Mononuclear cell (primary cell): Measurements from ENCODE around the gene ECHDC1. TPM values are rescaled to one million over a fixed set of nuclear protein-coding genes. Genes with fewer than 3 reads are reported as not detected.
"Not testable (repeated sequence)": the region's sequence is repeated elsewhere in the genome, so short reads cannot be mapped to it uniquely, and the experiment has no call there.

Experiments
- H3K27me3 ChIP-seq: 2 replicates; pipeline ENCODE4 v1.6.0; 2011; ENCODE audit warnings: low read length, control low read depth; ENCODE audit not compliant: insufficient read depth
- H3K4me1 ChIP-seq: 2 replicates; pipeline ENCODE4 v1.5.1; 2011; ENCODE audit warnings: mild to moderate bottlenecking, low read length, control low read depth; ENCODE audit not compliant: insufficient read depth
- H3K4me3 ChIP-seq: 2 replicates; pipeline ENCODE4 v1.5.1; 2011; ENCODE audit warnings: mild to moderate bottlenecking, low read length, moderate library complexity
- H3K9me3 ChIP-seq: 2 replicates; pipeline ENCODE4 v1.5.1; 2011; ENCODE audit warnings: low read depth, mild to moderate bottlenecking, control low read depth, low read length
- total RNA-seq: library from RNA; depleted of rRNA; stranded (reverse); fragments of >200 nt; gene quantifications from one replicate; pipeline ENCODE4 v1.2.3, GENCODE V29; 2012

Gene ECHDC1, protein sequence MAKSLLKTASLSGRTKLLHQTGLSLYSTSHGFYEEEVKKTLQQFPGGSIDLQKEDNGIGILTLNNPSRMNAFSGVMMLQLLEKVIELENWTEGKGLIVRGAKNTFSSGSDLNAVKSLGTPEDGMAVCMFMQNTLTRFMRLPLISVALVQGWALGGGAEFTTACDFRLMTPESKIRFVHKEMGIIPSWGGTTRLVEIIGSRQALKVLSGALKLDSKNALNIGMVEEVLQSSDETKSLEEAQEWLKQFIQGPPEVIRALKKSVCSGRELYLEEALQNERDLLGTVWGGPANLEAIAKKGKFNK
- total RNA-seq: 17.9 TPM

GRCh38 chr6:127342946-127343808 is at the start of gene ECHDC1:
Gene ECHDC1, minus strand, starts transcription at chr6:127343609. Its CDS starts 12,581 bp downstream, at chr6:127331028.
- Histone ChIP-seq H3K9me3 (no peaks in the 10 kb centered on the region), H3K27me3 (no peaks in the 10 kb centered on the region), H3K4me3 (peak within 1 kb of the TSS; percentile 76), H3K4me1 (peaks cover 71% of the 10 kb centered on the region)

DNA sequence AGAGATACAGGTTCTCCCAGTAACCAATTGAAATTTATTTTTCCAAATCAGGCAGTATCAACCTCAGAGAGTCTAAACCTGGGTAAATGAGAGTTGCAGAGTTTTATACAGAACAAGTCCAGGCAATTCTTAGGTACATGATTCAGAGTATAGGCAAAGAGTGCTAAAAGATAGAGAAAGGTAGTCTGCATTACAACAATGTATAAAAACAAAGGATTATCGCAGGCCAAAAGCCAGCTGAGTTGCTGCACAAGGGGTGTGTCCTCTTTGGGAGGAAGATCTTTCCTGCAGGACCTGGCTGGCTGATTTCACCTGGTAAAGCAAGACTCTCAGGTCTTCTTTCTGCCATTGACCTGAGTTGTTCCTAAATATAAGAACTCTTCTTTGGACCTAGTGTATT is 48.9 kb upstream of the ECHDC1 start:
- Histone ChIP-seq H3K4me1 (no peaks in the 10 kb centered on the region), H3K4me3 (no peak overlapping the region)

DNA sequence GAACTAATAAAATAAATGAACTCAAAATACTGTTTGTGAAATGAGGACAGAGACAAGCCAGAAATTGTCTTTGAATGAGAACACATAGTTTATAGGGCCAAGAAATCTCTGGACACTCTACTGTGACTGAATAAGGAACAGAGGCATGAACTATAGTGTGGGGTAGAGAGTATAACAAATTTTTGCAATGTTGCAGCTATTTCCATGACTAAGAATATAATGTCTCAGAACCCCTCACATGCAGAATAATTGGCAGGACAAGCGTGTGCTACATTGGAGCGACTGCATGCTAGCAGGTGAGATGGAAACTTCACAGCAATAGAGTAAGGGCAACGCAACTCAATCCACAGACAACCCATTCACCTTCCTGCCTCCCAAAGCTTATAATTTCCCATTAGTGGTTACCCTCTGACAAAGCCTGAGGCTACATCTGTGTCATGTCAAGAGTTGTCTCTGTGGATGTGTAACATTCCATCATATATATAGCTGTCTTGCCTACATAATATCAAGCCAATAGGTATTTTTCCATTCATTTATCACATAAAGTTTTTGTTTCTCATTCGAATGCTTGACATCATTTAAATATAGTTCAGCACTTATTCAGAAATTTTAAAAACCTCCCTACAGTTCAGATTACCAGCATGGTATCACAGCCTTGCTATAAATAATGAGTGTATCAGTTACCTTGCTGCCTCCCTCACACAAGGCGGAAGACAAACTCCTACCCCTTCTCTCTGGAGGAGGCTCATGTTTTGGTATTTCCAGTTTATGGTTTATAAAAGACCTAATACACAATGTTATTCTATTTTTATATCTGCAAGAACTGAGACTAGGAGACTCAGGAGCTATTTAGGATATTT is 47.9 kb upstream of the ECHDC1 start:
- no peaks in the 10 kb centered on the region for H3K4me1 ChIP-seq
- H3K4me3 ChIP-seq: no peak overlapping the region
- no peaks in the 10 kb centered on the region for H3K9me3 ChIP-seq
- H3K27me3 ChIP-seq: no peaks in the 10 kb centered on the region

More for the DNA sequence above, 48.9 kb upstream of the ECHDC1 start:
- Histone ChIP-seq H3K9me3 (no peaks in the 10 kb centered on the region), H3K27me3 (no peaks in the 10 kb centered on the region)

GRCh38 chr6:127389706-127390105 is 46.3 kb upstream of the ECHDC1 start:
- no peaks in the 10 kb centered on the region for H3K4me1 ChIP-seq
- no peak overlapping the region for H3K4me3 ChIP-seq
- H3K27me3 ChIP-seq: no peaks in the 10 kb centered on the region
- no peaks in the 10 kb centered on the region for H3K9me3 ChIP-seq

DNA sequence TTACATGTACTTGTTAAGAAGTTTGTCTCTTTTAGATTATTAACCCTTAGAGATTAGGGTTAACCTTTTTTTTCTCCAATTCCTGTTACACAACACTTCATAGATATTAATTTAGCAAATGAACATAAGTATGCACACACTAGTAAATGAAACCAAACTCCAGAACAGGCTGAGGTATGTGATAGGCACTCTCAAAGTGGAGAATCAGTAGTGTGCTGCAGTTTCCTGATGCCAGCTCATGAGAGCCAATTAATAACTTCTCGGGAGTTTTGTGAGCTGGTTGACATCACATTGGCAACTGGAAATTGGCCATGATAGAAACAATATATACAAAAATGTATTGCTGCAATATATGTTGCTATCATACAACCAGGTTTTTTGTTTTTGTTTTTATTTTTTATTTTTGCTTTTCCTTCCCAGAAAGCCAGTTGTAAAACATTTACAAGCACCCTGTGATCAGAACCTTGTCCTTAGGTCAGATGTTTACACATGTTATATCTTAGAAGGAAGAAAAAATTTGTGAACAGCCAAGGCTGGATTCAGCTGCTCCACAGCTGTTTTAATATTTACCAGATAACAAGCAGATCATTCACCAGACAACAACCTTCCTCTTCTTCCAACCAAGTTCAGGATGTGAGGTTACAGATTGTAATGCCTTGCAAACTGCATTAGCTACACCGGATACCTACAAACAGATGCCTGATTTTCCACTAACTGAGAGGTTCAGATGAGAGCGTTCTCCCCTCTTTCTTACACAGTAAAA is 42.4 kb upstream of the ECHDC1 start:
- Histone ChIP-seq H3K4me3 (no peak overlapping the region), H3K27me3 (no peaks in the 10 kb centered on the region), H3K9me3 (no peaks in the 10 kb centered on the region), H3K4me1 (no peaks in the 10 kb centered on the region)

DNA sequence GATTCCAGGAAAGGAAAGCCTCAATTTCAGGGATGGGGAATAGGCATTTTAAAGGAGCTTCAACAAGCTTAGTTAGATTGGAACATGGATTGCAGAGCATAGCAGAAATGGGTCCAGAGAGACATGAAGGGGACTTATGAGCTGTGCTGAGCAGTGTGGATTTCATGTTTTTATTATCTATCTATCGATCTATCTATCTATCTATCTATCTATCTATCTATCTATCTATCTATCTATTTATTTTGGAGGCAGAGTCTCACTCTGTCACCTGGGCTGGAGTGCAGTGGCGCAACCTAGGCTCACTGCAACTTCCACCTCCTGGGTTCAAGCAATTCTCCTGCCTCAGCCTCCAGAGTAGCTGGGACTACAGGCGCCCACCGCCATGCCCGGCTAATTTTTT is 41.4 kb upstream of the ECHDC1 start:
- not testable (repeated sequence) for H3K4me1 ChIP-seq, H3K9me3 ChIP-seq, H3K4me3 ChIP-seq, H3K27me3 ChIP-seq

DNA sequence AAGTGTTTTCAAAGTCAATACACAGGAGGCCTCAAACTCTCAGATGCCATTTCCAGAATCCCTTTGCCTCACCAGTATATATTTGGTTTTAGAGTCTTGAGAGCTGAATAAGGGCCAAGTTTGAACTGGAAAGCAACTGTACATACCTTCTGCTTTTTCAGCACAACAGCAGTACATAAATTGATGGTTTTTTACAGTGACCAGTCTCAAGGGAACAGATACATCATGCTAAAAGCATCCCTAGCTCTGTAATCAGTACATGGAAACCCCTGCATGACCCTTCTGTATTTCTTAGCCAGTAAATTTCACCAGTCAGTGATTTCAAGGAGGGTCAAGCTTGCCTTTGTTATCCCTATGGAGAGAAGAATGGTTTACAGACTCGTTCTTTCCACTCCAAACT is 40.6 kb upstream of the ECHDC1 start:
- H3K4me3 ChIP-seq: no peak overlapping the region
- H3K27me3 ChIP-seq: no peaks in the 10 kb centered on the region
- no peaks in the 10 kb centered on the region for H3K4me1 ChIP-seq
- no peaks in the 10 kb centered on the region for H3K9me3 ChIP-seq

- Histone ChIP-seq H3K27me3 (no peaks in the 10 kb centered on the region), H3K4me3 (no peak overlapping the region), H3K4me1 (no peaks in the 10 kb centered on the region), H3K9me3 (no peaks in the 10 kb centered on the region)
These were observed 39.0 kb upstream of the ECHDC1 start for GRCh38 chr6:127382413-127382812.

DNA sequence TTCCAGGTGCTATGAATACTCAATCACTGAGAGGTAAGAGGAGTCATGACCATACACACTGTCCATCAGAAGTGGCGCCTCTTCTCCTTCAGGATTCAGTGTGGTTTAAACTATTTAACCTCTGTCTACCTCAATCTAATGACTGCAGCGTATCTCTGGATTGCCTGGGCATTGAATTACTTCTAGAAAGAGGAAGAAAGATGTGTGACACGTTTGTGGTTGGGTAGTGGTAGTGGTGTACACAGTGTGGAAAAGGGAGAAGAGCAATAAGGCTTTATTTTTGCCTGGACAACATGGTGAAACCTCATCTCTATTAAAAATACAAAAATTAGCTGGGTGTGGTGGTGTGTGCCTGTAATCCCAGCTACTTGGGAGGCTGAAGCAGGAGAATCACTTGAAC is 38.0 kb upstream of the ECHDC1 start:
- Histone ChIP-seq H3K4me1 (no peaks in the 10 kb centered on the region), H3K4me3 (no peak overlapping the region), H3K9me3 (no peaks in the 10 kb centered on the region), H3K27me3 (no peaks in the 10 kb centered on the region)

- no peak overlapping the region for H3K4me3 ChIP-seq
- no peaks in the 10 kb centered on the region for H3K27me3 ChIP-seq
- peaks cover 3% of the 10 kb centered on the region for H3K9me3 ChIP-seq
- no peaks in the 10 kb centered on the region for H3K4me1 ChIP-seq
These were observed 33.3 kb upstream of the ECHDC1 start for GRCh38 chr6:127376685-127377084.

DNA sequence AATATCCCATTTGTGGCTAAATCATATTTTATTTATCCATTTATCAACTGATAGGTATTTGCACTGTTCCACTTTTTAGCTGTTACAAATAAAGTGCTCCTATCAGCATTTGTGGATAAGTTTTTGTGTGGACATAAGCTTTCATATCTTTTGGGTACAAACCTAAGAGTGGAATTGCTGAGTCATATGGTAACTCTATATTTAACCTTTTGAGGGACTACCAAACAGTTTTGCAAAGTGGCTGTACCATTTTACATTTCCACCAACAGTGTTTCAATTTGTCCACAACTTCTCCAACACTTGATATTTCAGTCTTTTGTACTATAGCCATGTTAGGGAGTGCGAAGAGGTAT is 23.6 kb upstream of the ECHDC1 start:
- Histone ChIP-seq H3K9me3 (peaks cover 13% of the 10 kb centered on the region), H3K4me1 (no peaks in the 10 kb centered on the region), H3K27me3 (no peaks in the 10 kb centered on the region), H3K4me3 (no peak overlapping the region)

- Histone ChIP-seq H3K4me3 (no peak overlapping the region), H3K27me3 (no peaks in the 10 kb centered on the region), H3K4me1 (no peaks in the 10 kb centered on the region), H3K9me3 (peaks cover 8% of the 10 kb centered on the region)
These were observed 23.0 kb upstream of the ECHDC1 start for GRCh38 chr6:127366282-127367022.

DNA sequence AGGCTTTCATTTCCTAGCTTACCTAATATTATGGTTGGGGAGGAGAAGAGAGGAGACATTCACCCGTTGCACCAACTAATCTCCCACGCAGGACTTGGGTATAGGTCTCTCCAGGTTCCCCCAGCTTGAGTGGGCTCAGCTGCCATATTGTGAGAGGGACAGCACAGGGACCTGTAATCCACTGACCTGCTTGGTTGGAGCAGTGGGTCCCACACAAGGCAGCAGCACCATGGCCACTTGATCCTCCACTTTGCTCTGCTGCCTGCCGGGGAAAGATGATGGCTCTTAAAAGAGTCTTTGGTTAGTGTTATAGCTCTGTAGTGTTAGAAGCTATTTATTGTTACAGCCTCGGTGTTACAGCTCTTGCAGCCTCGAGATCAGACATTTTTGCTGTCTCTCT is 22.5 kb upstream of the ECHDC1 start:
- Histone ChIP-seq H3K27me3 (no peaks in the 10 kb centered on the region), H3K4me1 (no peaks in the 10 kb centered on the region), H3K9me3 (peaks cover 3% of the 10 kb centered on the region), H3K4me3 (no peak overlapping the region)

- H3K4me1 ChIP-seq: peaks cover 24% of the 10 kb centered on the region
- no peaks in the 10 kb centered on the region for H3K27me3 ChIP-seq
- H3K9me3 ChIP-seq: no peaks in the 10 kb centered on the region
- H3K4me3 ChIP-seq: no peak overlapping the region
These were observed 9.1 kb upstream of the ECHDC1 start for GRCh38 chr6:127352524-127352923.
